Left lung (tissue), 10 donors: ENCODE measurements around the gene MCTP2. TPM values are rescaled to one million over a fixed set of nuclear protein-coding genes. Genes with fewer than 3 reads are reported as not detected.

Experiments
- ATAC-seq: fragments of 200-7000 bp; cut with Tn5 transposase; one replicate; pipeline ENCODE4 v1.9.1; 2020; ENCODE audit warnings: moderate library complexity
- DNase-seq, 4 donors: peaks; one replicate each; pipeline ENCODE4 v3.0.0-alpha.2; 2013 to 2020
- H3K27ac ChIP-seq, 2 donors: fragments of 200-600 bp; sonication (generic) in 1 of 2; one replicate each; pipeline versions ENCODE4 v1.5.0 to v1.8.0; 2020 to 2021
- H3K27me3 ChIP-seq, 2 donors: fragments of 200-600 bp; sonication (generic) in 1 of 2; one replicate each; pipeline versions ENCODE4 v1.5.0 to v1.8.0; 2020 to 2021
- H3K36me3 ChIP-seq, 2 donors: fragments of 200-600 bp; sonication (generic) in 1 of 2; one replicate each; pipeline versions ENCODE4 v1.5.0 to v1.8.0; 2020 to 2021
- H3K4me1 ChIP-seq, 2 donors: fragments of 200-600 bp; one replicate each; pipeline ENCODE4 v1.8.0; 2021
- H3K4me3 ChIP-seq, 2 donors: fragments of 200-600 bp; sonication (generic) in 1 of 2; one replicate each; pipeline versions ENCODE4 v1.5.0 to v1.8.0; 2020 to 2021; ENCODE audit warnings: mild to moderate bottlenecking in 1 of 2
- H3K9me3 ChIP-seq, 2 donors: fragments of 200-600 bp; sonication (generic) in 1 of 2; one replicate each; pipeline versions ENCODE4 v1.5.0 to v1.8.0; 2020 to 2021
- CTCF ChIP-seq, 2 donors: fragments of 200-600 bp; sonication (generic) in 1 of 2; IDR thresholded peaks; one replicate each; pipeline versions ENCODE4 v1.5.0 to v1.8.0; 2021; ENCODE audit warnings: antibody characterized with exemption in 2 of 2
- intact Hi-C, 2 donors: fragments of 100-400 bp; cut with DNase I; formaldehyde crosslinking; loops; one replicate each; pipeline versions ENCODE4 v1.11.2 to v1.14.2; 2022
- polyA plus RNA-seq, 6 donors: library from polyadenylated mRNA; unstranded; fragments of 120-200 nt; gene quantifications; one replicate each; pipeline ENCODE4 v1.2.1, GENCODE V29; 2013; ENCODE audit not compliant: insufficient read length in 6 of 6
- total RNA-seq, 2 donors: library from RNA; stranded (reverse); fragmentation: NEBNext Ultra II Directional; extraction: Animal tissue kit (Norgen Biotek cat#: 25700); gene quantifications; one replicate each; pipeline ENCODE4 v1.2.1, GENCODE V29; 2021
- donor health status: DM: no; HTN: yes; CAD: no.
- donor health status: DM: no; HTN: no; CAD: no.

The MCTP2 gene
- total and polyA plus RNA-seq, 8 donors: 25.9 to 38.8 (median 35.0) TPM

GRCh38 chr15:94246016-94246415 is 14.7 kb downstream of the MCTP2 start:
- intact Hi-C loops: no loop called here
- ATAC-seq: no peak

DNA sequence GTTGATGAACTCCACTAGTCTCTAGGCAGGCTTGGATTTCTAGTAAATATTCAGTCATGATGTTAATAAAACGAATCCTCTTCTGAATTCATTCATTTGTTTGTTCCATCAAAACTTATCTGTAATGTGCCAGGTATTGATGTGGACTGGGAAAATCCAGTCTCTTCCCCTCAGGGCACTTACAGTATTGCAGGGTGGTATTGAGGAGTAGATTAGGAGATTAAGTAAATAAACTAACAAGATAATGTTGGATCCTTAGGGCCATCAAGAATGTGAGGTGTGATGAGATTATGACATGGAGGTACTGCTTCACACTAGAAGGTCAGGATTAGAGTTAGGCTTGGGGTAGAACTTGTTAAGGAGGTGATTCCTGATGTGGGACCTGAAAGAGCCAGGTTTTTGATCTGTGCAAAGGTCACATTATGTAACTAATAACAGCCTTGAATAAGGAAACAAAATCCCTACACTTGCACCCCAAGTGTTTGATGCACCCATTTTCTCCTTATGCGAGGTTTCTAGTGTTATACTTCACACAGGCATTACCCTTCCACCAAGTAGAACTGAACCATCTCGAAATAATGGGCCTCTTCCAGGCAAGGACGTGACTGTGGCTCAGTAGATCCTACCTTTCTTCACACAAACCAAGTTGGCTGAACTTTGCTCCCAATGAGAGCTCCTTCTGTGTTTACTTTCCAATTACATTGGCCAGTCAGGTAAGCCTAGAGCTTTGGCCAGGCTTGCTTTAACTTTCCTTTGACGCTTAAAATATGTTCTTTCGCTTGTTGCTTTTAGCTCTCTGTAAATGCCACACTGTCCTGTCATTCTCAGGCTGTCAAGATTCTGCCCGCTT is 16.7 kb downstream of the MCTP2 start:
- Histone ChIP-seq H3K36me3 (no peaks in the 10 kb centered on the region), H3K9me3 (no peaks in the 10 kb centered on the region), H3K27me3 (no peaks in the 10 kb centered on the region), H3K4me1 (peaks cover 0 to 11% of the 10 kb centered on the region in 2 donors), H3K4me3 (no peak overlapping the region), H3K27ac (no peak overlapping the region)
- TF ChIP-seq CTCF (IDR thresholded peaks at IDR 0.05): no peak
- intact Hi-C loops: no loop called here
- ATAC-seq (no peak), DNase-seq (no peak)

More at GRCh38 chr15:94246016-94246415, 14.7 kb downstream of the MCTP2 start:
- no peak for DNase-seq
- Histone ChIP-seq H3K4me3 (no peak overlapping the region), H3K4me1 (peaks cover 0 to 16% of the 10 kb centered on the region in 2 donors), H3K27me3 (no peaks in the 10 kb centered on the region), H3K9me3 (no peaks in the 10 kb centered on the region), H3K36me3 (no peaks in the 10 kb centered on the region), H3K27ac (no peak overlapping the region)
- no peak for TF ChIP-seq CTCF (IDR thresholded peaks at IDR 0.05)

DNA sequence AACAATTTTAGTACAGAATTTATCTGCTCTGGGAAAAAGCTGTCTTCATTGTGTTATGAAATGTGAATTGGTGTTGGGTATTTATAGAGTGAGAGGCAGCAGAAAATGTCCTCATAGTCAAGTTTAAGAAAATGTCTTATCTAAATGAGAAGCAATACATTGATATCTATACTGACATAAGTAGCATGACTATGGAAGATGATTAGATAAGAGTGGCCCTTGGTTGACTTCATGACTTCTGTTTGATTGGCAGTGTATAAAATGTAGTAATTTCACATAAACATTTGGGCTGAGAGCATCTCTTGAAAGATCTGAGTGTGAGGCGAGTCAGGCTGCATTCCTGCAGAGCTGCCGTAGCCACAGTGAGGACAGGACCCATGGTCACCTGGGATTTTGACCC is 19.4 kb downstream of the MCTP2 start:
- no peaks in the 10 kb centered on the region for H3K36me3 ChIP-seq
- no peak for TF ChIP-seq CTCF (IDR thresholded peaks at IDR 0.05)
- no peak overlapping the region for H3K27ac ChIP-seq
- intact Hi-C loops: loop anchor here in 1 of 2 donors (10.0 kb wide), 1 partner anchor 54 kb away; no protein-coding TSS in a partner anchor
- no peak overlapping the region for H3K4me3 ChIP-seq
- peaks cover 0 to 29% of the 10 kb centered on the region in 2 donors for H3K4me1 ChIP-seq
- no peaks in the 10 kb centered on the region for H3K9me3 ChIP-seq
- H3K27me3 ChIP-seq: no peaks in the 10 kb centered on the region
- DNase-seq (no peak), ATAC-seq (no peak)

DNA sequence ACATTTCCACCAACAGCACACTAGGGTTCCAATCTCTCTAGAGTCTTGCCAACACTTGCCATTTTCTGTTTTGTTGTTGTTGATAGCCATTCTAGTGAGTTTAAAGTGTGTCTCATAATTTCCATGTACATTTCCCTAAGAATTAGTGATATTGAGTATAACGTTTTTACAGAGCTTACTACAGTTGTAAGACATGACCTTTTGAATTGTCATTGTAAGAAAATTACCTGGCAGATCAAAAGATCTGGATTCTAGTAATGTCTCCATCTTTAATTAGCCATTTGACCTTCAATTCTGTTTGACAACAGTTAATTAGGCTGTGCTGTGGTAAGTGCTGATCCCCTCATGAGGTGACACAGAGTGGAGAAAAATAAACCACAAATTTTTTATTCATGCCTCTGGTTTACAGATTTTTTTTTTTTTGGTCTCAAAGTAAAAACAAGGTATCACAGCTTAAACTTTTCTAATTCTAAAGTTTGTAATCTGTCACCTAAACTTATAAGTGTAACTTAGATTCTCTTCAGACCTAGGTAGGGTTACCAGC is 20.9 kb downstream of the MCTP2 start:
- Histone ChIP-seq H3K9me3 (no peaks in the 10 kb centered on the region), H3K4me1 (peaks cover 0 to 43% of the 10 kb centered on the region in 2 donors), H3K4me3 (no peak overlapping the region), H3K27ac (no peak overlapping the region), H3K27me3 (no peaks in the 10 kb centered on the region), H3K36me3 (no peaks in the 10 kb centered on the region)
- intact Hi-C loops: loop anchor here in 1 of 2 donors (10.0 kb wide), 1 partner anchor 53 kb away; no protein-coding TSS in a partner anchor
- DNase-seq (no peak), ATAC-seq (no peak)
- TF ChIP-seq CTCF (IDR thresholded peaks at IDR 0.05): no peak

GRCh38 chr15:94252906-94253491 is 21.6 kb downstream of the MCTP2 start:
- Histone ChIP-seq H3K9me3 (no peaks in the 10 kb centered on the region), H3K4me1 (peaks cover 0 to 43% of the 10 kb centered on the region in 2 donors), H3K27me3 (no peaks in the 10 kb centered on the region), H3K4me3 (no peak overlapping the region), H3K27ac (no peak overlapping the region), H3K36me3 (no peaks in the 10 kb centered on the region)
- ATAC-seq: peak; percentile 35
- no peak for DNase-seq
- no peak for TF ChIP-seq CTCF (IDR thresholded peaks at IDR 0.05)
- intact Hi-C loops: loop anchor here in 1 of 2 donors (10.0 kb wide), 1 partner anchor 52 kb away; no protein-coding TSS in a partner anchor
